Ovary (tissue), 9 donors: ENCODE data around the gene VAC14. TPM values are rescaled to one million over a fixed set of nuclear protein-coding genes. Genes with fewer than 3 reads are reported as not detected.

Source experiments
- DNase-seq, 5 donors: peaks; one replicate each; pipeline ENCODE4 v3.0.0-alpha.2; 2019 to 2020
- H3K27ac ChIP-seq, 2 donors: fragments of 200-600 bp; one replicate each; pipeline versions ENCODE4 v1.5.1 to v1.8.0; 2019 to 2022
- H3K27me3 ChIP-seq: fragments of 200-600 bp; one replicate; pipeline ENCODE4 v1.8.0; 2022
- H3K36me3 ChIP-seq: fragments of 200-600 bp; sonication (generic); one replicate; pipeline ENCODE4 v1.5.1; 2019
- H3K4me1 ChIP-seq: one replicate; pipeline ENCODE4 v1.8.1; 2013; ENCODE audit warnings: mild to moderate bottlenecking, moderate library complexity; ENCODE audit not compliant: insufficient read depth
- H3K4me3 ChIP-seq: fragments of 200-600 bp; sonication (generic); one replicate; pipeline ENCODE4 v1.5.1; 2017
- H3K9me3 ChIP-seq, 2 donors: fragments of 200-600 bp in 1 of 2; sonication (generic) in 1 of 2; one replicate each; pipeline versions ENCODE4 v1.5.1 to v1.8.1; 2013 to 2019; ENCODE audit warnings: mild to moderate bottlenecking in 1 of 2, moderate library complexity in 1 of 2
- EP300 ChIP-seq: sonication (generic); formaldehyde crosslinking; IDR thresholded peaks from one replicate; pipeline ENCODE4 v1.6.1; 2017; ENCODE audit warnings: antibody characterized with exemption
- POLR2A ChIP-seq: fragments of 450-650 bp; IDR thresholded peaks from one replicate; pipeline ENCODE4 v1.6.1; 2017; ENCODE audit warnings: antibody characterized with exemption, mild to moderate bottlenecking, moderate library complexity
- WGBS, 3 donors: extraction: QIAGEN DNeasy Blood & Tissue Kit in 1 of 3; methylation state at CpG; one replicate each; pipeline versions ENCODE4 v1.1.5 to v1.1.7; 2013 to 2017; 5-methylcytosine and 5-hydroxymethylcytosine counted together
- intact Hi-C, 4 donors: fragments of 100-400 bp; cut with DNase I; formaldehyde crosslinking; loops; one replicate each; pipeline versions ENCODE4 v1.11.0 to v1.15.1; 2022 to 2023
- polyA plus RNA-seq, 2 donors: library from polyadenylated mRNA; stranded (reverse); fragments of 200-250 nt in 1 of 2; fragments of 350-450 nt in 1 of 2; fragmentation: Illumina TruSeq in 1 of 2; extraction: RNeasy Lipid Tissue Mini Kit (QIAGEN cat#74804) in 1 of 2; gene quantifications; one replicate each; pipeline ENCODE4 v1.2.3, GENCODE V29; 2013 to 2014
- total RNA-seq, 7 donors: library from RNA; depleted of rRNA in 2 of 7; stranded (reverse); fragments of >200 nt in 2 of 7; fragmentation: NEBNext Ultra II Directional in 3 of 7; extraction: Animal tissue kit (Norgen Biotek cat#: 25700) in 3 of 7; gene quantifications; one replicate each; pipeline versions ENCODE4 v1.1.0 to v1.2.4, GENCODE V29; 2016 to 2023
- TF ChIP-seq, protein P1 (sequence below), 3 donors: fragments of 450-650 bp in 2 of 3; fragments of 200-600 bp in 1 of 3; IDR thresholded peaks; one replicate each; pipeline versions ENCODE4 v1.5.1 to v1.8.0; 2016 to 2022; ENCODE audit warnings: antibody characterized with exemption in 3 of 3, mild to moderate bottlenecking in 1 of 3
- donor health status: DM: no; HTN: no; CAD: no; lungs with moderate emphysema.
- donor health status: DM: no; HTN: no; CAD: no.
- donor health status: Bipolar disorder and iron deficiency.
- donor health status: DM: yes; HTN: yes; CAD: no.
- donor health status: DM: no; HTN: no; CAD: no.
- donor health status: DM: yes; HTN: yes; CAD: no.

The VAC14 gene
- total and polyA plus RNA-seq, 9 donors: 9.9 to 32.4 (median 21.1) TPM

DNA sequence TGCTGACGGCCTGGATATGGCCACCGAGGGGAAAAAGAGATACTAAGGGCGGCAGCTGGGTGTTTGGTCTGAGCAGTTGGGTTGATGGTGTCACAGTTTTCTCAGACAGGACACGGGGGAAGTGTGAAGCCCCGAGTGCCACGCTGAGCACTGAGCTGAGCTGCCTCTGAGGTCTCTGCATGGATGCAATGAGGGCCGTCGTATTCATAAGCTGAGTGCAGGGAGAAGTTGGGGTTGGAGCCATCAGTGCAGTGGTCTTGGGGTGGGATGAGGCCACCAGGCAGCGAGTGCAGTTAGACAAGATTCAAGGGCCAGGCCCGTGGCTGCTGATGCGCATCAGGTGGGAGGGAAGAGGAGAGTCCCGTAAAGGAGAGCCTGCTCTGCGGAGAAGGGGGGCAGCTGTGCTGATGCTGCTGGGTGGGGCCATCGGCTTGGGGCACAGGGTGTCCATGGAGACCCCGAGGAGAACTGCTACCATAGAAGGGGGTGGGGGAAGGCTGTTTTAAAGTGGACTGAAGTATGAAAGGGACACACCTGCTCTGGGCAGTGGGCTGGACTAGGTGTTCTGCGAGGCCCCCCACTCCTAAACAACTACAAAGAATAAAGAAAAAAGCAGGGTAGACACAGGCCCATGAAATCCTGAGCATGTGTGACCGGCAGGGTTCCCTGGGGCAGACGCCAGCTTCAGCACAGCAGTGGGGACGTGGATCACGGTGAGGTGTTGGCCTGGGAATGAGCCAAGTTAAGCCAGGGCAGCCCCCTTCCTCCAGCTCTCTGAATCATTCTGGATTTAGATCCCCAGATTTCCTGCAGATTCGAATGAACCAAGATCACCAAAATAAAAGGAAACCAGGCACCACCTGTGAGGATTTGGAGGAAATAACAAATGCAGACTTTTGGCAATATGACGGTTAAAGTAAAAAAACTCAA lies 134.9 kb downstream of the VAC14 start:
- no peaks in the 10 kb centered on the region for H3K9me3 ChIP-seq
- intact Hi-C loops: no loop called here
- H3K27ac ChIP-seq: no peak overlapping the region
- DNase-seq: peak in 2 of 5 donors; percentile 20 to 24
- H3K4me3 ChIP-seq: no peak overlapping the region
- H3K27me3 ChIP-seq: no peaks in the 10 kb centered on the region
- H3K4me1 ChIP-seq: peaks cover 4% of the 10 kb centered on the region
- H3K36me3 ChIP-seq: no peaks in the 10 kb centered on the region
- 83 to 86% (median 84%) methylated on average over 22 of the region's 22 CpGs for WGBS, 3 donors
- TF ChIP-seq, protein P1, sequence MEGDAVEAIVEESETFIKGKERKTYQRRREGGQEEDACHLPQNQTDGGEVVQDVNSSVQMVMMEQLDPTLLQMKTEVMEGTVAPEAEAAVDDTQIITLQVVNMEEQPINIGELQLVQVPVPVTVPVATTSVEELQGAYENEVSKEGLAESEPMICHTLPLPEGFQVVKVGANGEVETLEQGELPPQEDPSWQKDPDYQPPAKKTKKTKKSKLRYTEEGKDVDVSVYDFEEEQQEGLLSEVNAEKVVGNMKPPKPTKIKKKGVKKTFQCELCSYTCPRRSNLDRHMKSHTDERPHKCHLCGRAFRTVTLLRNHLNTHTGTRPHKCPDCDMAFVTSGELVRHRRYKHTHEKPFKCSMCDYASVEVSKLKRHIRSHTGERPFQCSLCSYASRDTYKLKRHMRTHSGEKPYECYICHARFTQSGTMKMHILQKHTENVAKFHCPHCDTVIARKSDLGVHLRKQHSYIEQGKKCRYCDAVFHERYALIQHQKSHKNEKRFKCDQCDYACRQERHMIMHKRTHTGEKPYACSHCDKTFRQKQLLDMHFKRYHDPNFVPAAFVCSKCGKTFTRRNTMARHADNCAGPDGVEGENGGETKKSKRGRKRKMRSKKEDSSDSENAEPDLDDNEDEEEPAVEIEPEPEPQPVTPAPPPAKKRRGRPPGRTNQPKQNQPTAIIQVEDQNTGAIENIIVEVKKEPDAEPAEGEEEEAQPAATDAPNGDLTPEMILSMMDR (IDR thresholded peaks at IDR 0.05): no peak
- no peak for TF ChIP-seq POLR2A

- DNase-seq: peak in 1 of 5 donors; percentile 38
- Histone ChIP-seq H3K9me3 (no peaks in the 10 kb centered on the region), H3K4me3 (no peak overlapping the region), H3K27ac (no peak overlapping the region), H3K27me3 (no peaks in the 10 kb centered on the region), H3K36me3 (no peaks in the 10 kb centered on the region), H3K4me1 (peaks cover 6% of the 10 kb centered on the region)
- TF ChIP-seq POLR2A (no peak), EP300 (no peak)
- TF ChIP-seq, protein P1 (IDR thresholded peaks at IDR 0.05): no peak
- WGBS, 3 donors: 78 to 94% (median 78%) methylated on average over 14 of the region's 14 CpGs
- intact Hi-C loops: no loop called here
These were observed 135.8 kb downstream of the VAC14 start for GRCh38 chr16:70665113-70665694.

- Histone ChIP-seq H3K27ac (no peak overlapping the region), H3K4me3 (no peak overlapping the region), H3K4me1 (peaks cover 6% of the 10 kb centered on the region), H3K36me3 (no peaks in the 10 kb centered on the region), H3K27me3 (no peaks in the 10 kb centered on the region), H3K9me3 (no peaks in the 10 kb centered on the region)
- 85 to 89% (median 87%) methylated on average over 26 to 39 of the region's 39 CpGs for WGBS, 3 donors
- intact Hi-C loops: no loop called here
- TF ChIP-seq EP300: no peak
- TF ChIP-seq POLR2A: no peak
- TF ChIP-seq, protein P1 (IDR thresholded peaks at IDR 0.05): no peak
- peak in 2 of 5 donors; percentile 34 to 40 for DNase-seq
These were observed 136.4 kb downstream of the VAC14 start for GRCh38 chr16:70664325-70665112.
